GM12875 (cell line): ENCODE measurements around the gene NRG3.

Source experiments
- H3K4me3 ChIP-seq: one replicate; pipeline ENCODE4 v1.5.1; 2011; ENCODE audit warnings: low read depth, low read length, control low read depth
- CTCF ChIP-seq: IDR thresholded peaks from 2 replicates; pipeline ENCODE4 v1.5.1; 2011; ENCODE audit warnings: low read depth, mild to moderate bottlenecking, control low read depth, inconsistent platforms, low read length, moderate library complexity, borderline replicate concordance; ENCODE audit not compliant: insufficient read depth

The NRG3 gene

DNA sequence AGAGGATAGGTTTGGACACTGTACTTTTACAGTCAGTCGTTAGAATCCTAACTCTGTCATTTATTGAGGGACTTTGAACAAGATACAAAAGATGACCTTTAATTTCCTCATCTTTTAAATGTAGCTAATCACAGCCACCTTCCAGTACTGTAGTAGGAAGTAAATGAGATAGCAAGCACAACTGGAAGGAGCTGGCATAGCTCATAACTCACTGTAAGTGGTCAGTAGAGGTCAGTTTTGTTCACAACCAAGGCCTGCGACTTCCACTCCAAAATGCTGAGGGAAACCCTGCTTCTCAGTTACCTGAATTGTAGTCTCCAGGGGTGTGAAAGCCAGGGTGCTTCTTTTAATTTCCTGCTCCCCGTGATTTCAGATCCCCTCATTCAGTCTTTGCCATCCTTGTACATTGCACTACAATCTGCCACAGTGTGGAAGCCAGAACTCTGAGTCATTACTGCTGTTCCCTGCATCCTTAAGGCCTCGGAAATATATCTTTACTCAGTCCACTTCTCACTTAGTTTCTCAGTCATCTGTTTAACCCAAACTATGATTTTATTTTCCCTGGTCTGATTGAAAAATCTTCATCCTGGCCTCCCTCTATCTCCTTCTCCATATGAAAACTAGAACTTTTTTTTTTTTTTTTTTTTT lies 361.2 kb downstream of the NRG3 start:
- H3K4me3 ChIP-seq, result no peak overlapping the region
- TF ChIP-seq CTCF, result no peak

- no peak for TF ChIP-seq CTCF
- H3K4me3 ChIP-seq, result no peak overlapping the region
These were observed 363.3 kb downstream of the NRG3 start for GRCh38 chr10:82238291-82238690.

DNA sequence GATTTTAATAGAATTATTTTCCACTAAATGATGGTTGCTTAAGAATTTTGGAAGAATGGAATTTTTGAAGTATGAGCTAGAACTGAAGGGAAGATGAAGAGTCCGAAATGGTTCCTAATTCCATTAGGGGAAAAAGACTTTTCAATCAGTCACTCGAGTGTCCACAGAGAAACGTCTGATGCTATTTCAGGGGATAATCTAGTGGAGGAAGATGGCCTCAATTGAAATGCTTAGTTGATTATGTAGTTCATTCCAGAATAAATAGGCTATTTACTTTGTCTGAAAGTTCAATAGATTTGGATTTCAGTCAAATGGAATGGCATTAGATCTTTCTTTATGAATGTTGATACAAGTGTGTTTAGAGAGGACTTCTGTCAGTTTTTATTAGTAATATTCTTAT lies 365.4 kb downstream of the NRG3 start:
- TF ChIP-seq CTCF, result no peak
- no peak overlapping the region for H3K4me3 ChIP-seq

- H3K4me3 ChIP-seq, result no peak overlapping the region
- TF ChIP-seq CTCF, result no peak
These were observed 367.8 kb downstream of the NRG3 start for GRCh38 chr10:82242778-82243177.

DNA sequence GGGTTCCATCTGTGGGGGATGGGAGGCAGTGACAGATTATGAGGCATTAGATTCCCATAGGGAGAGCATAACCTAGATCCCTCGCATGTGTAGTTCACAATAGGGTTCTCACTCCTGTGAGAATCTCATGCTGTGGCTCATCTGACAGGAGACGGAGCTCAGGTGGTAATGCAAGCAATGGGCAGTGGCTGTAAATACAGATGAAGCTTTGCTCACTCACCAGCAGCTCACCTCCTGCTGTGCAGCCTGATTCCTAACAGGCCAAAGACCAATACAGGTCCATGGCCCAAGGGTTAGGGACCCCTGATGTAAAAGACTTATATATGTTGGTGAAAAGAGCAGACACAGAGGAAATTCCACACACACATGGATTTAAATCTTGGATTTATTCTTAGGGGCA lies 370.2 kb downstream of the NRG3 start:
- TF ChIP-seq CTCF, result no peak
- H3K4me3 ChIP-seq, result no peak overlapping the region

DNA sequence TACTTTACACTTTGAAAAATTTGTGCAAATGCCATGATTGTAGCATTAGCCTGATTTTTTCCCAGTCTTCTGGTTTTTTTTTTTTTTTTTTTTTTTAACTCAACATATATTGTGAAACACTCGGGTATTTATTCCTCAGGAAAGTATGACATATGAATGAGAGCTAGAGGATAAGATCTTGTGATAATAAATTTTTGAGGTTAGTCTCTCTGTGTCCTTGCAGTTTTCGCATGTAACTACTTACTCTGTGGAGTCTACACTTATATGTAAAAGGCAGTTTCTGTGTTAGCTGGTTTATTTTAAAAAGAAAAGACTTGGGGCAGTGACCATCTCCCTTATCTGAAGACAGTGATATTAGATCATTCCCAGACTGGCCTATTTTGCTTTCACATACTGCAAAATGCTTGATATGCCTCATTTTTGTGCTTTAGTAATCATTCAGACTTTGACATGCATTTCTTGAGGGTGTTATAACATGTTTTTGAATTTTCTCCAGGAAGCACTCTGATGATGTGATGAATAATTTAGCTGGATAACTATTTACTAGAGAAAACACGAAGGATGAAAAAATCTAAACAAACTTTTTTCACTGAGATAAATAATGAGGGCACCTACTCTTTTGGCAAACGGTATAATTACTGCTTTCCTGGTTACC lies 371.0 kb downstream of the NRG3 start:
- no peak overlapping the region for H3K4me3 ChIP-seq
- TF ChIP-seq CTCF, result no peak

- TF ChIP-seq CTCF, result no peak
- H3K4me3 ChIP-seq, result no peak overlapping the region
These were observed 374.1 kb downstream of the NRG3 start for GRCh38 chr10:82249141-82249540.
